Lower leg skin (tissue), 3 donors: Measurements from ENCODE around the gene ZFP3.

Source experiments
- POLR2A ChIP-seq, 2 donors: fragments of 450-650 bp; IDR thresholded peaks; one replicate each; pipeline ENCODE4 v1.6.1; 2016 to 2017; ENCODE audit warnings: antibody characterized with exemption in 2 of 2, mild to moderate bottlenecking in 1 of 2, moderate library complexity in 1 of 2
- TF ChIP-seq, protein P1 (sequence below), 3 donors: fragments of 450-650 bp; IDR thresholded peaks; one replicate each; pipeline ENCODE4 v1.5.1; 2016; ENCODE audit warnings: antibody characterized with exemption in 3 of 3, mild to moderate bottlenecking in 3 of 3, moderate library complexity in 2 of 3

DNA sequence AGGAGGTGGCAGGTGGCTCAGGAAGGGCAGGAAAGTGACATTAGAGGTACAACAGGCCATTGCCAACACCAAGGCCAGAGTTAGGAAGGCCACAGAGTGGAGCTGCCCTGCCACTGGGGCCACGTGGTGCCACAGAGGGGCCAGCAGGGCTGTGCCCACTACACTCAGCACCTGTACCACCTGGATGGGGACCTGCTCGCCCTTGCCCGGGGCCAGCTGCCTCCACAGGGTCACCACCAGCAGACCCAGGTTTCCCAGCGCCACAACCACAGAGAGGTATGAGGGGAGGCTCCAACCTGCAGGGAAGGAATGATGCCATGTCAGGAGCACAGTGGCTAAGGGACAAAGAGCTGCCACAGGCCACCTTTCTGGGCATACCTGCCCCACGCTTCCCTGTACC lies 44.2 kb upstream of the ZFP3 start:
- TF ChIP-seq, protein P1, sequence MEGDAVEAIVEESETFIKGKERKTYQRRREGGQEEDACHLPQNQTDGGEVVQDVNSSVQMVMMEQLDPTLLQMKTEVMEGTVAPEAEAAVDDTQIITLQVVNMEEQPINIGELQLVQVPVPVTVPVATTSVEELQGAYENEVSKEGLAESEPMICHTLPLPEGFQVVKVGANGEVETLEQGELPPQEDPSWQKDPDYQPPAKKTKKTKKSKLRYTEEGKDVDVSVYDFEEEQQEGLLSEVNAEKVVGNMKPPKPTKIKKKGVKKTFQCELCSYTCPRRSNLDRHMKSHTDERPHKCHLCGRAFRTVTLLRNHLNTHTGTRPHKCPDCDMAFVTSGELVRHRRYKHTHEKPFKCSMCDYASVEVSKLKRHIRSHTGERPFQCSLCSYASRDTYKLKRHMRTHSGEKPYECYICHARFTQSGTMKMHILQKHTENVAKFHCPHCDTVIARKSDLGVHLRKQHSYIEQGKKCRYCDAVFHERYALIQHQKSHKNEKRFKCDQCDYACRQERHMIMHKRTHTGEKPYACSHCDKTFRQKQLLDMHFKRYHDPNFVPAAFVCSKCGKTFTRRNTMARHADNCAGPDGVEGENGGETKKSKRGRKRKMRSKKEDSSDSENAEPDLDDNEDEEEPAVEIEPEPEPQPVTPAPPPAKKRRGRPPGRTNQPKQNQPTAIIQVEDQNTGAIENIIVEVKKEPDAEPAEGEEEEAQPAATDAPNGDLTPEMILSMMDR (IDR thresholded peaks at IDR 0.05), result no peak
- TF ChIP-seq POLR2A (IDR thresholded peaks at IDR 0.05), result no peak
